Effector CD4-positive, alpha-beta T cell (primary cell): ENCODE measurements around the gene ERMARD.

Experiments used
- DNase-seq: peaks from one replicate; pipeline ENCODE4 v3.0.0-alpha.2; 2020

The ERMARD gene

DNA sequence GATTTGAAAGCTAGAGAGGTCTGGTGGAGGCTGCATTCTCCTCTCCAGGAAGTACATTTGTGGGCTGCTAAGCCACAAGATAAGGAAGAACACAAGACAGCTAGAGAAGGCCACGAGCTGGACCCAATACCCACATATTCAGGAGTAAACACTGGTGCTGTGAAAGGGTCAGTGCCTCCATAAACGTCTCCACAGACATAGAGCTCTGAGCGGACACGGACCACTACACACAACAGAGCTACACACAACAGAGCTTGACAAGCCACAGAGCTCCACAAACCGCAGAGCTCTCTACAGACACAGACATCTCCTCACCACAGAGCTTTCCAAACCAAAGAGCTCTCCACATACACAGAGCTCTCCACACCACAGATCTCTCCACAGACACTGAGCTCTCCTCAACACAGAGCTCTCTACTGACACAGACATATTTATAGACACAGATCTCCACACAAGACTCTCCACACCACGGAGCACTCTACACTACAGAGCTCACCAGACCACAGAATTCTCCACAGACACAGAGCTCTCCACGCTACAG is 51.9 kb downstream of the ERMARD start:
- DNase-seq: no peak

DNA sequence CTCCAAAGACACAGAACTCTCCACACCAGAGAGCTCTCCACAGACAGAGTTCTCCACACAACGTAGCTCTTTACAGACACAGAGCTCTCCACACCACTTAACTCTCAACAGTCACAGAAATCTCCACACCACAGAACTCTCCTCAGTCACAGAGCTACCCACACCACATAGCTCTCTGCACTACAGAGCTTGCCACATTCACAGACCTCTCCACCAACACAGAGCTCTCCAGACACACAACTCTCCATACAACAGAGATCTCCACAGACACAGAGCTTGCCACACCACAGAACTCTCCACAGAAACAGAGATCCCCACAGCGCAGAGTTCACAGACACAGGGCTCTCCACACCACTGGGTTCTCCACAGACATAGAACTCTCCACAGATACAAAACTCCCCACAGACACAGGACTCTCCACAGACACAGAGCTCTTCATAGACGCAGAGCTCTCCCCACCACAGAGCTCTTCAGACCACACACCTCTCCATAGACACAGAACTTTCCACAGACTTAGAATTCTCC is 52.5 kb downstream of the ERMARD start:
- no peak for DNase-seq

DNA sequence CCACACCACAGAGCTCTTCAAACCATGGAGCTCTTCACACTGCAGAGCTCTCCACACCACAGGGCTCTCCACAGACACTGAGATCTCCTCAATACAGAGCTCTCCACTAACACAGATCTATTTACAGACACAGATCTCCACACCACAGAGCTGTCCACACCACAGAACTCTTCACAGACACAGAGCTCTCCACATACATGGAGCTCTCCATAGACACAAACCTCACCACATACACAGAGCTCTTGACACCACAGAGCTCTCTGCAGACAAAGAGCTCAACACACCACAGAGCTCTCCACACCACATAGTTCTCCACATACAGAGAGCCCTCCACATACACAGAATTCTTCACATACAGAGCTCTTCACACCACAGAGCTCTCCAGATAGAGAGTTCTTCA is 53.0 kb downstream of the ERMARD start:
- DNase-seq: no peak

DNA sequence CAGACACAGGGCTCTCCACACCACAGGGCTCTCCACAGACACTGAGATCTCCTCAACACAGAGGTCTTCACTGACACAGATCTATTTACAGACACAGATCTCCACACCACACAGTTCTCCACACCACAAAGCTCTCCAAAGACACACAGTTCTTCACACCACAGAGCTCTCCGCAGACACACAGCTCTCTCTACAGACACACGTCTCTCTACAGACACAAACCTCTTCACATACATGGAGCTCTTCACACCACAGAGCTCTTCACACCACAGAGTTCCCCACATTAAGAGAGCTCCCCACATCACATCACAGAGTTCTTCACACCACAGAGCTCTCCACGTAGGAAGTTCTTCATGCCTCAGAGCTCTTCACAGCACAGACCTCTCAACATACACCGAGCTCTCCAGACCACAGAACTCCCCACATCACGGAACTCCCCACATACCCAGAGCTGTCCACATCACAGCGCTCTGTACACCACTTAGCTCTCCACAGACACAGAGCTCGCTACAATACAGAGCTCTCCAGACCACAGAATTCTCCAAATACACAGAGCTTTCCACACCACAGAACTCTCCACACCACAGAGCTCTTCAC is 53.9 kb downstream of the ERMARD start:
- no peak for DNase-seq

DNA sequence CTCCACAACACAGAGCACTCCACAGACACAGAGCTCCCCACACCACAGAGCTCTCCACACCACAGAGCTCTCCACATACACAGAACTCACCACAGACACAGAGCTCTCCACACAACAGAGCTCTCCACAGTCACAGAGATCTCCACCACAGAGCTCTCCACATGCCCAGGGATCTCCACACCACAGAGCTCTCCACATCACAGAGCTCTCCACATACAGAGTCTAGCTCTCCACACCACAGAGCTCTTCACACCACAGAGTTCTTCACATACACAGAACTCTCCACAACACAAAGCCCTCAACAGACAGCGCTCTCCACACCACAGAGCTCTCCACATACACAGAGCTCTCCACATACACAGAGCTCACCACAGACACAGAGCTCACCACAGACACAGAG is 55.3 kb downstream of the ERMARD start:
- no peak for DNase-seq

DNA sequence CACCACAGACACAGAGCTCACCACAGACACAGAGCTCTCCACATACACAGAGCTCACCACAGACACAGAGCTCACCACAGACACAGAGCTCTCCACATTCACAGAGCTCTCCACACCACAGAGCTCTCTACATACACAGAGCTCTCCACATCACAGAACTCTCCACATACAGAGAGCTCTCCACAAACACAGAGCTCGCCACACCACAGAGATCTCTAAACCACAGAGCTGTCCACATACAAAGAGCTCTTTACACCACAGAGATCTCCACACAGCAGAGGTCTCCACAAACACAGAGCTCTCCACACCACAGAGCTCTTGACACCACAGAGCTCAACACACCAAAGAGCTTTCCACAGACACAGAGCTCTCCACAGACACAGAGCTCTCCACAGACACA is 55.8 kb downstream of the ERMARD start:
- no peak for DNase-seq

DNA sequence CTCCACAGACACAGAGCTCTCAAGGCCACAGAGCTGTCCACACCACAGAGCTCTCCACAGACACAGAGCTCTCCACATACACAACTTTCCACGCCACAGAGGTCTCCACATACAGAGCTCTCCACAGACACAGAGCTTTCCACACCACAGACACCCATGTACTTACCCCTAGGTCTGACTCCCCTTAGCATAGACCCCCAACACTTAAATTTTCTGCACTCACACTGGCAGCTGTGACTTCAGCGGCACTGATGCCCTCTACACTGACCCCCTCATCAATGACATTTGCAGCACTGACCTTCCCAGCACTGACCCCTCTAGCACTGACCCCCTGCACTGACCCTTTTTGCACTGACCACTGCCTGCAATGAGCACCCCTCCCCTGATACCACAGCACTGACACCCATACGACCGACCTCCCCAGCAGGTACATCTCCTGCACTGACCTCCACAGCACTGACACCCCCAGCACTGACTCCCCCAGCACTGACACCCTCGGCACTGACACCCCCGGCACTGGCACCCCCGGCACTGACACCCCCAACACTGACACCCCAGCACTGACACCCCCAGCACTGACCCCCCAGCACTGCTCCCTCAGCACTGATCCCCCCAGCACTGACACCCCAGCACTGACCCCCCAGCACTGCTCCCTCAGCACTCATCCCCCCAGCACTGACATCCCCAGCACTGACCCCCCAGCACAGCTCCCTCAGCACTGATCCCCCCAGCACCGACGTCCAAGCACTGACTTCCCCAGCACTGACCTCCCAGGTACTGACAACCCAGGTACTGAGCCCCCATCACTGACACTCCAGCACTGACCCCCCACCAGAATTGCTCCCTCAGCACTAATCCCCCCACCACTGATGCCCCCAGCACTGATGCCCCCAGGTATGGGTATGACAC is 56.5 kb downstream of the ERMARD start:
- no peak for DNase-seq

DNA sequence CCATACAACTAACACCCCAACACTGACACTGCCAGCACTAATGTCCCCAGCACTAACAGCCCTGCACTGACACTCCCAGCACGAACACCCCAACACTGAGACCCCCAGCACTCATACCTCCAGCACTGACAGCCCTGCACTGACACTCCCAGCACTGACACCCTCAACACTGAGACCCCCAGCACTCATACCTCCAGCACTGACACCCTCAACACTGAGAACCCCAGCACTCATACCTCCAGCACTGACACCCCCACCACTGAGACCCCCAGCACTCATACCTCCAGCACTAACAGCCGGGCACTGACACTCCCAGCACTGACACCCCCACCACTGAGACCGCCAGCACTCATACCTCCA is 57.2 kb downstream of the ERMARD start:
- DNase-seq: no peak

DNA sequence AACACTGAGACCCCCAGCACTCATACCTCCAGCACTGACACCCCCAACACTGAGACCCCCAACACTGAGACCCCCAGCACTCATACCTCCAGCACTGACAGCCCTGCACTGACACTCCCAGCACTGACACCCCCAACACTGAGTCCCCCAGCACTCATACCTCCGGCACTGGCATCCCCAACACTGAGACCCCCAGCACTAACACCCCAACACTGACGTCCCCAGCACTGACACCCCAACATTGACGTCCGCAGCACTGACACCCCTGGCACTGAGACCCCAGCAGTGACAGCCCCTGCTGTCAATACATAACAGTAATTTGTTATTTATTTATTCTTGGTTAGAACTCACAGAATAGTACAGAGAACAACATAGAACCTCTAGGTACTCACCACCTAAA is 58.0 kb downstream of the ERMARD start:
- no peak for DNase-seq

DNA sequence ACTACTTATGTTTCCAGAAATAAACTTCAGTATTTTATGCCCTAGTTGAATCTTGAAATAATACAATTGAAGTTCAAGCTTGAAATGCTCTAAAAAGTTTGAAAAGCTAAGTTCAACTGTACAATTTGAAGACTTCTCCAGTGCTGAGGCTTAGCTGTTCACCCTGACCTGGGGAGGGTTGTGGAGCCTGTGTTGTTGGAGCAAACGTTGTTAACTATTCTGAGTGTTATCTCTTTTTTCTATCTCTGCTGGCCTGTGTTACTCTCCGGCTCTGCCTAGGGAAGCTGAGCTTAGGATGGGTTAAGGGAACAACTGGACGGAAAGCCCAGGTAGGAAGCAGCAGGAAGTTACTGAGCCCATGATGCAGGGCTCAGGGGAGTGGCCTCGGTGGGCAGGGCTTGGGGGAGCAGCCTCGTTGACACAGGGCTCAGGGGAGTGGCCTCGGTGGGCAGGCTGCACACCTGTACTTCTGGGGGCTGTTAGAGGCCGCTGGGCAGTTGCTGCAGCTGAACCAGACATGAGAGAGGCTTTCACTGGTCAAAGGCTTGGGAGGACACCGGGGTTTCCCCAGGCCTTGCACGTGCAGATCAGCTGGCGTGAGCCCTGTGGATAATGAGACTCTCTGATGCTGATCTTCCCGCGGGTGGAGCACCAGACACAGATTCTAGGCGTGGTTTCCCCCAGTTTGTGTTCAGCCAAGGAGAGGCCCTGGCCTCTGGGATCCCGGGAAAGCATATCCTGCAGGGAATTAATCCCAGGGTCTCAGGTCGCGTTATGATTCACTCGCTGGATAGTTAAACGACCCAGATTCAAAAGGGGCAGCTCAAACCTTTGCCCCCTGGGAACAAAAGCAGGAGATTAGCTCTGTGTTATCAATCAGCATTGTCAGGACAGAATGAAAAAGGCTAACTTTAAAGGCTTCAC is 58.9 kb downstream of the ERMARD start:
- DNase-seq: no peak

DNA sequence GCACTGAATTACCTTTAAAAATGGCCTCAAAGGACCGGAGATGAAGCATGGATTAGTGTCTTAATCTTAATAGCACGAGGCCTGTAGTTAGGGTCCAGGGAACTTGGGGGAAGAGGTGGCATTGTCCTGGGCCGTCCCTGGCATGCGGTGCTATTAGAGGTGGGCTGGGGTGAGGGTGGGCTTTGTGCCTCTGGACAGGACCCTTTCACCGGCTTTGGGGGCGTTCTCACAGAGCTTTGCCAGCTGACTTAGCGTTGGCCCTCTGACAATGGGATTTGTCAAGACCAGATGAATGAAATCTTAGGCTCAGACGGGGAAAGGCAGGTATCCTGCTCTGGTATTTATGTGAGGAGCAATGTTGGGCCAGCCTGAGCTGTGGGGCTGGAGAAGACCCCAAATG is 59.6 kb downstream of the ERMARD start:
- no peak for DNase-seq

DNA sequence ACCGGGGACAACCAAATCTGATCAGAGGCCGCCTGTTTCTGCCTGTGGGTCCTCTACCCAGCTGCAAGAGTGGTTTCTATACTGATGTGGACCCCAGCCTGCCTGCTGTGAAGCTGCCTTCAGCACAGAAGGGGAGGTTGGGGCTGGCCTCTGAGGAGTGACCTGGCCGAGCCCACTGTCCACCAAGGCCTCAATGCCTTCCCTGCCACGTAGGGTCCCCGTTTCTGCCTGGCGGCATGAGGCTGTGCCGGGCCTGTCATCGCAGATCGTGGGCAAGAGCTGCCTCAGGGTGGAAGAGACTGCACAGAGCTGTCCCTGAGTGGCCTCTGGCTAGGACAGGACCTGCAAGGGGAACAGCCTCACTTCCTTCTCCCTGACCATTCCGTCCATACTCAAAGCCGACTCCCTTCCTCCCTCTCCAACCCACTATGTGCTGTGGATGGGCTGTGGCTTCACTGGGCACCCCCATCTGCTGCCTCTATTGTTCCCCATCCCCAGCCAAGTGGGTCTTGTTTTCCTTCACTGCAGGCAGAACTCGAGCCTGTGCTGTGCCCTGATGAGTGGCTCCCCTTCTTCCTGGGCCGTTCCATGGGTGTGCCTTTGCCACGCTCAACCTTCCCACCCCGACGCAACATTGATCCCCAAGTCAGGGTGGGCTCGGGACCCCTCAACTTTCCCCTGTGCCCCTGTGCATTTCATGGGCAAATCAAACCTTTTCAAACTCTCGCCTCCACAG is 60.3 kb downstream of the ERMARD start:
- DNase-seq: no peak

DNA sequence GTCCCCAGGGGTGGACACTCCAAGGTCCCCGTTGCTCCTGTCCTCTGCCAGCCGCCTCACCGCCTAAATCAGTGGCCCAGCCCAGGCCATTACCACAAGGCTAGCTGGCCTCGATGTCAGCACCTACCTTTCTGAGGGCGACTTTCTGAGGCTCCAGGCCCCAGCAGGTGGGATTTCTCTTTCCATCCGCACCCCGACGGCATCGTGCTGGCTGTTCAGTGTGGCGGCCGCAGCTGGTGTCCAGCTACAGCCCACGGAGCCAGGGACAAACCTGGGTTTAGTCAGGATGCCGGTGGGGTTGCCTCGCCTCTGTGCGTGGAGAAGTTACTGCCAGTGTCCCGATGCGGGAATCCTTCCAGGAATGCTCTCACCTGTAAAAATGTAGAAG is 60.8 kb downstream of the ERMARD start:
- no peak for DNase-seq

DNA sequence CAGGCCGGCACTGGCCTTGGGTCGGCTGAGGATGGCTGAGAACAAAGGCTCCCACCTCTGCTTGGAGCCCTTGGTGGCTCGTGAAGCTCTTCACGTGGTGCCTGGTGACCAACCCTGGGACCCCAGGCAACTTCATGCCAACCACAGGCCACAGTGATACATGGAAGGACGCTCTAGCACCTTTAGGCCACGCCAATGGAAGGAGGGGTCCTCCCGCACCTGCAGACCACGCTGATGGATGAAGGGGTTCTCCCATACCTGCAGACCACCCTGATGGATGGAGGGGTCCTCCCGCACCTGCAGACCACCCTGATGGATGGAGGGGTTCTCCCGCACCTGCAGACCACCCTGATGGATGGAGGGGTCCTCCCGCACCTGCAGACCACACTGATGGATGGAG is 62.5 kb downstream of the ERMARD start:
- DNase-seq: no peak

DNA sequence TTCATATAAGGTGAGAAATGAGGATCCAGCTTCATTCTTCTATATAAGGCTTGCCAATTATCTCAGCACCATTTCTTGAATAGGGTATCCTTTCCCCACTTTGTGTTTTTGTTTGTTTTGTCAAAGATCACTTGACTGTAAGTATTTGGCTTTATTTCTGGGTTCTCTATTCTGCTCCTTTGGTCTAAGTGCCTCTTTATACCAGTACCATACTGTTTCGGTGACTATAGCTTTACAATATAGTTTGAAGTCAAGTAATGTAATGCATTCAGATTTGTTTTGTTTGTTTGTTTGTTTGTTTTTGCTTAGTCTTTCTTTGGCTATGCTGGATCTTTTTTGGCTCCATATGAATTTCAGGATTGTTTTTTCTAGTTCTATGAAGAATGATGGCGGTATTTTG is 64.6 kb downstream of the ERMARD start:
- no peak for DNase-seq

DNA sequence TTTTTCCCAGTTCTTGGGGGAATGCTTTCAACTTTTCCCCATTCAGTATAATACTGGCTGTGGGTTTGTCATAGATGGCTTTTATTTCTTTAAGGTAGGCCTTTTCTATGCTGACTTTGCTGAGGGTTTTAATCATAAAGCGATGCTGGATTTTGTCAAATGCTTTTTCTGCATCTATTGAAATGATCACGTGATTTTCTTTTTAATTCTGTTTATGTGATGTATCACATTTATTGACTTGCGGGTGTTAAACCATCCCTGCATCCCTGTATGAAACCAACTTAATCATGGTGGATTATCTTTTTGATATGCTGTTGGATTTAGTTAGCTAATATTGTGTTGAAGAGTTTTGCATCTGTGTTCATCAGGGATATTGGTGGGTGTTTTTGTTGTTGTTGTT is 65.6 kb downstream of the ERMARD start:
- no peak for DNase-seq

DNA sequence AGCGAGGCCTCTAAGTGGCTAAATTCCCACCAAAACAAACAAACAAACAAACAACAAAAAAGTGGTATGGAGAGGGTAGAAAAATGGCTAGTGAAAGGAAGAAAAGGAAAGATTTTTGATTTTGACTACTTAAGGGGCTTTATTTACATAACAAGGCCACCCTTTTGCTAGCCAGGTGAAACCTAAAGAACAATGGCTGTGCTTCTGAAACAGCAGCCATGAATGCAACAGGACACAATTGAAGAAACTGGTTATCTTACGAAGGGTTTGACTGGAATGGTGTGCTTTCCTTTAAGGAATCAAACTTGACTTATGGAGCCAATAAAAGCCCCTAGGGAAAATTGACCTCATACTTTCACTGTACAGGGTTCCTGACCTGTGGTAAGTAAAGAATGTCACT is 68.9 kb downstream of the ERMARD start:
- DNase-seq: no peak

DNA sequence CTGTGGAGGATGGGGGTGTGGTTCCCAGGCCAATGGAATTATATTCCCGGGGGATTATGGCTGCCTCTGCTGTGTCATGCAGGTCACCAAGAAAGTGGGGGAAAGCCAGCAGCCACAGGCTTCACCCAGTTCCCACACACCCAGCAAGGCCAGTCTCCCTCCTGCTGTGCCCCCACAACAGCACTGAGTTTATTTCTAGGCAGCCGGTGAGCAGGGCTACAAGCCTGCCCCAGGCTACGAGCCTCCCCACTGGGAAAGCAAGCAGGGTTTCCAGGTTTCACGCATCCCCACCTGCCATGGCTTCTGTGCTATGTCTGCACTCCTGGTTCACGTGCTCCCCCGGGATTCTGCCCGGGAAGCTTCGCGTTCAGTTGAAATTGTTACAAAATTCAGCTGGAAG is 72.6 kb downstream of the ERMARD start:
- no peak for DNase-seq

DNA sequence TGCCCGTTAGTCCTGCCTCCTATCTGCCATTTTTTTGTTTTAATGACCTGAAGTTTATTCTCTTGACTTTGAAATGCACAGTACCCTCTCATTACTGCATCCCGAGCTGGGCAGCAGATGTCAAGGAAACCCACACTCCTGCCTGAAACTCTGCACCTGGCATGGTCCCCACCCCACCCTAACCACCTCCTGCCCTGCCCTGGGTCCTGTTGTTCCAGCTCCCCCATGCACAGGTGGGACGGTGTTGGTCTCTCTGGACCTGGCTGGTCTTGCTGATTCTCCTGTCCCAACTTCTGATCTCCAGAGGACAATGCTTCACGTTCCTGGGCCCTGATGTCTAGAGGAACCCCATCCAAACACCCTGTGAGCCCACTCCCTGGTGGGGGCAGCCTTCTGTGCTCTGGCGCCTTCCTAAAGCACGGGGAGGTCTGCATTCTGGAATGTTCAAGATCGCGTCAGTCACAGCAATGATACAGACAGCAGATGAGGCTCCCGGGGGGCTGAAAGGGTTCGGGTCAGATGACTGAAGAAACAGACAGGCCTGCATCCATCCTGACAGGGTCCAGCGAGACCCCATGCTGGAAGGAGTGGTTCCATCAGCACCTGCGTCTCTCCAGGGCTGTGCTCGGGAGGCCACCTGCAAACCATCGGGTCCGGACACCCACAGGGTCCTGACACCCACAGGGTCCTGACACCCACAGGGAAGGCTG is 73.6 kb downstream of the ERMARD start:
- DNase-seq: no peak

DNA sequence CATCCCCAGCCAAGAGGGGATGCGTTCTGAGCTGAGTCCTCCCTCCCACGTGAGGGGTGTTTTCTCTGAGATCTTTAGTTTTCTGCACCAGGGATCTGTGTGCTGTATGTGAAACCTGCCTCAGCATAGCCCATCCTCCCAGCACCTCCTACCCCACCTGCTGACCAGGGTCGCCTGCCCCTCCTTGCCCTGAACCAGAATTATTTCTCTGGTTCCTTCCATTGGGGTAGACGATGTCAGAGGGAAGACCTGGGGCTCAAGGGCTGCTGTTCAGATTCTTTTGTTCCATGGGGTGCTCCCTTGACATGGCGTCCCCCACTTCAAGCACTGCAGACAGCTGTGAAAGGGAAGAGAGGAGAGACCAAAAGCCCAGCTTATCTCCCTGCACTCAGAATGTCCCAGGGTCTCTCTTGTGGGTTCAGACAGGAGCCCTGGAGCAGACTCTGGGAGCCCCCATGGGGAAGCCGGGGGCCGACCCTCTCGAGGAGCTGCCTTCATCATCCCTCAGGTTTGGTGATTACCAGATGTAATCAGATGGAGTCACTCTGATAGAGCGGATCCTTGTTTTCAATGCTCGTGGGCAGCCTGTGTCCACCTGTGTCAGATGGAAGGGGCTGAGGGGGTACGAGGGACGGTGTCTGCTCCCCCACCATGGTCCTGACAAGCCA is 74.3 kb downstream of the ERMARD start:
- no peak for DNase-seq

DNA sequence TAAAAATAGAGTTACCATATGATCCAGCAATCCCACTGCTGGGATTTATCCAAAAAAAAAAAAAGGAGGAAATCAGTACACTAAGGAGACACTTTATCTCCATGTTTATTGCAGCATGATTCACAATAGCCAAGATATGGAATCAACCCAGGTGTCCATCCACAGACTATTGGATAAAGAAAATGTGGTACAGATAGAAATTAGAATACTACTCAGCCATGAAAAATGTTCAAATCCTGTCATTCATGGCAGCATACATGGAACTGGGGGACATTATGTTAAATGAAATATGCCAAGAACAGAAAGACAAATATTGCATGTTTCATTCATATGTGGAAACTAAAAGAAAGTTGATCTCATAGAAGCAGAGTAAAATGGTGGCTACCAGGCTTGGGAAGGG is 75.3 kb downstream of the ERMARD start:
- no peak for DNase-seq
